Femur (tissue), 1 donor: ENCODE data around the gene EPHA8.

Experiments
- DNase-seq: peaks from one replicate; pipeline ENCODE4 v3.0.0-alpha.2; 2017

The EPHA8 gene

DNA sequence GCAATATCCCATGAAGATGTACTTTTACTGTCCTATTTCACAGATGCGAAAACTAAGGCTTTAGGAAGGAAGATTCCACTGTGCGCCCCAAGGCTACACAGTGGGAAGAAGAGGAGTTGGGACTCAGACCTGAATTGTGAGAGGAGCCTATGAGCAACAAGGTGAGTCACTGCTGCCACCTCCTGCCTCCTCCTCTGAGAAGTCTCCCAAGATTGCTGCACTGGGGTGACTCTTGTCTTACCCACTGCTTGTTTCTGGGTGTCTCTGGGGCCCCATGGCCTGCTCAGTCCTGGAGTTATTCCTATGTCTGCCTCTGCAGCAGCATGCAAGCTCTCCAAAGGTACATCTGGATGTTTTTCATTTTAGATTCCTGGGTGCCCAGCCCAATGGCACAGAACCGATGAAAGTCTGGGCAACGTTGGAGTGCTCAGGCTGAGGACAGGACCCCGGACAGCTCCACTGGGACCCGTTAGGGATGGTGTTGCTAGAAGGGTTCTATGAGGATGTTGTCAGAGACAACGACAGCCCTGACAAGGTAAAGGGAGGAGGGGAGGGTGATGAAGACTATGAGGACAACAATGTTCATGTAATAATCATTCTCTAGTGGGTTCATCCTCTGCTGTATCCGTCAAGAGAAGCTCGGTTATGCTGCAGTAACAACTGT is 62.1 kb downstream of the EPHA8 start:
- DNase-seq = no peak

DNA sequence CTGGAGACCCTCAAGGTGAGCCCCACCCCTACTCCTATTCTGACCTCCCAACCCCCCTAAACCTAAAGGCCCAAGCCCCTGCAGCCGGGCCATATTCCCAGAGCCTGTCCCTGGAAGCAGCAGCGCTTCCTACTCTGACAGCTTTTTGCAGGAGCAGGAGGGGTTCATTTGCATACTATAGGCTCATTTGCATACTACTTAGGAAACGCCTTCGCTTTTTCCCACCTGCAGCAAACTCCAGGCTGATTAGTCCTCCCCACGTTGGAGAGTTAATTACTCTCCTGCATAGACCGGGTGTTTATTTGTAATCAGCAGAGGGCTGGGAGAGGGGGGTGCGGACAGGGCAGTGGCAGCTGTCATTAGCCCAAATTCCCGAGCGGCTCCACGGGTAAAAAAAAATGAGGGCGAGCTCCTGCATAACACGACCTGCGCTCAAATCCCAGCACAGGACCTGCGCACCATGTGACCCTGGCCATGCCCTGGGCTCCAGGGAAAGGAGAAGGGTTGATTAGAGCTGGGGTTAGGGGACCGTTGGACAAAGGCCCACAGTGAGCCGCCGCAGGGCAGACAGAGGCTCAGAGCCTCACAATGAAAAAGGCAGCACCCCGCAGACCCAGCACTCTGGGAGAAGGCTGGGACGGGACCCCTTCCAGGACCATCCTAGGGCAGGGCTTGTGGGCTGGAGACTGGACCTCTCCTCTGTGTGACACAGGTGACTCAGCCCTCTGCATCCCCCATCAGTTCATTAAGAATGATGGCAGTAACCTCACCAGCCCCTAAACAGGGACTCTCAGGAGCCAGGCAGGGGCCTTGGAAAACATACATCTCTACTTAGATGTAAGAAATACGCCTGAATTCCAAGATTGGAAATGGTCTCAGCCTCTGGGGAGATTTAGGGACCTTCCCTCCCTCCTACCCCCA is 63.2 kb downstream of the EPHA8 start:
- no peak for DNase-seq

DNA sequence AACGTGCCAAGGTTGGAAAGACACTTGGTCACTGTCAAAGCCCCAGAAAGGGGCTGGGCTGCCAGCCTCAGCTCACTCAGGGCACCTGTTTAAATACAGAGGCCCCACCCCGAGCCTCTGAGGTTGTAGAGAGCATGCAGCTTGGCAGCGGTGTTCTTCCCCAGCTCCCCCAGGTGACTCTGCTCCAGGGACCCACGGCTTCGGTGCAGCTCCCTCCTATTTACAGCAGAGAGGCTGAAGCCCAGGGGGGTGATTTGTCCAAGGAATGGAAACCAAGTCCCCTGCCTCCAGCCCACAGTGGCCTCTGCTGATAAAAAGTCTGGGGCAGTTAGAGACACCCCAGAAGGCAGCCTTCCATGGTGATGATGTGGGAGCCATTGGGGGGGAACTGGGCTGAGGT is 64.0 kb downstream of the EPHA8 start:
- DNase-seq = no peak

DNA sequence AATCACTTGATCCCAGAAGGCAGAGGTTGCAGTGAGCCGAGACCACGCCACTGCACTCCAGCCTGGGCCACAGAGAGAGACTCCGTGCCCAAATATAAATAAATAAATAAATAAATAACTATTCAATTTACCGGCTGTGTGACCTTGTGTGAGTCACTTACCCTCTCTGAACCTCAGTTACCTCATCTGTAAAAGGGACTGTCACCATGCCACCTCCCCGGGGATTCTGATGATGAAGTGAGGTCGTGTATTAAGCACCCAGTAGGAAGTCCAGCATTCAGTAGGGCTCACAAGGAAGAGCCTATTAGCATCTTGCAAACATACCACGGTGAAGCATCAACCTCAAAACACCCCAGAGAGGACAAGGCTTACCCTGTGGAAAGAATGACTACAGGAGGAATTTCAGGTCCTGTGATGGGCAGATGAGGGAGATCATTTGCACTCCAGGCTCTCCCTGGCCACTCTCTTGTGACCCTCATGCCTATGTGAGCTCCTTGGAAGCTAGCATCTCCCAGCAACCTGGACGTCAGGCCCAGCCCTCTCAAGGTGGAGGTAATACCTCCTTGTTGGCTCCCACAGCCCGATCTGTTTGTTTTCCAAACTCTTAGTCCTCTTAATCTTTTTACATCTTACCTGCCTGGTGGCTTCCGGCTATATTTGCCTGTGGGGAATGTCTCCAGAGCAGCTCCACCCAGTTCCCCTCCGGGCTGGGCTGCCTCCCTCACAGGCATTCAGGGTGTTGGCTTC is 65.6 kb downstream of the EPHA8 start:
- no peak for DNase-seq

DNA sequence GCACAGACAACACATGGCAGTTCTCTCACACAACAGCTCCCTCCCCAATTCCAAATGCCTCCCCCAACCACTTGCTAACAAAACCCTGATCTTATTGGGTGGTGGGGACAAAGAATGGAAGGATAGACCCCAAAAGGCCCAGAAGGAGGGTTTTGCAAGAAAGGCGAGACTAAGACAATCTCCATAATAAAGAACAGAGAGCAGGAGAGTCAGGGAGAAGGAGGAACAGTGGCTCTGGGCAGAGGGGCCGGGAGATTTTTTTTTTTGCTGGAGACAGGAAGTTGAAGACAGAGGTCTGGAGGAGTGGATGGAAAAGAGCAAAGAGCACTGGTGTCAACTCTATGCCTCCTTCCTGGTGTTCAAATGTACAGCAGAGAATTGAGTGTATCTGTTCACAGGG is 66.6 kb downstream of the EPHA8 start:
- DNase-seq = no peak

DNA sequence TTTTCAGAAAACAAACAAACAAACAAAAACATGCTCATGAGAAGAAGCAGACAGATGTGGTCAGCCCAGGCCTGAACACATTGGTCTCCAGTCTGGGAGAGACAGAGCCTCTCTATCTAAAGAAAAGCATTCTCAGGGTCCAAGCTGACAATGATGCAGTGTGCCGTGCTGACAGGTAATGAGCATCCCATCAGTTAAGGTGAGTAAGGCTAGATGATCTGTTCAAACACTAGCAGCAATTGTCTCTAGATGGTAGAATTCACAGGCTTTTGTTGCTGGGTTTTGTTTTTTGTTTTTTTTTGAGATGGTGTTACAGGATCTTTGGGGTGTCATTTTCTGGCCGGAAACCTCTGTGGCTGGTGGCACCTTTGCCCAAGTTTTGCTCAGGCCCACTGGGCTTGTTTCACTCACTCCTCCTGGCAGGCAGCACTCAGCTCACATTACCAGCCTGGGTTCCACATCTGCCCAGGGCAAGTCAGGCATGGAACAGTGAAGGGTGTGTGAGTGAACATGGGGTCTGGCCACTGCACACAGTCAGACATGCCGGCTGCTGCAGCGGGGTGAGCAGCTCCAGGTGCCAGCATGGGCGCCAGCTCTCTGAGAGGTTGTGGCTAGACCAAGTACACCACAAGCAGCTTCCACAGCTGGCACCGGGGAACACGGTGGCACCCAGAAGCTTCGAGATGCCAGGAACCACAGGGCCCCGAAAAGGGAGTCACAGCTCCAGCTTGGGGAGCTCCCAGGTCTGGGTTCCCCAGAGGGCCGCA is 70.6 kb downstream of the EPHA8 start:
- no peak for DNase-seq

DNA sequence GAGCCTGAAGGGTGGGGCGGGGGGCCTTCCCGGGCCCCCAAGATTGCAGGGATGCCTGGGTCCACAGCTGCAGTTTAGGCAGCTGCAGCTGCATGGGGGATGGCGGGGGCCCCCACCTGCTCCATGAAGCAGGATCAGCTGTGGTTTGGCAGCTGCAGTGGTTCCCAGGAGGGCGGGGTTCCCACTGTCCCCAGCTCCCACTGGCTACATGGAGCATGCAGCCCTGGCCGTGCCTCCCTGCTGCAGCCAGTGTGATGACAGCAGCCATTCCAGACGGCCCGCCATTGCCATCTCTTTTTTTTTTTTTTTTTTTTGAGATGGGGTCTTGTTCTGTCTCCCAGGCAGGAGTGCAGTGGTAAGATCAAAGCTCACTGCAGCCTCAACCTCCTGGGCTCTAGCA is 72.1 kb downstream of the EPHA8 start:
- DNase-seq = no peak

DNA sequence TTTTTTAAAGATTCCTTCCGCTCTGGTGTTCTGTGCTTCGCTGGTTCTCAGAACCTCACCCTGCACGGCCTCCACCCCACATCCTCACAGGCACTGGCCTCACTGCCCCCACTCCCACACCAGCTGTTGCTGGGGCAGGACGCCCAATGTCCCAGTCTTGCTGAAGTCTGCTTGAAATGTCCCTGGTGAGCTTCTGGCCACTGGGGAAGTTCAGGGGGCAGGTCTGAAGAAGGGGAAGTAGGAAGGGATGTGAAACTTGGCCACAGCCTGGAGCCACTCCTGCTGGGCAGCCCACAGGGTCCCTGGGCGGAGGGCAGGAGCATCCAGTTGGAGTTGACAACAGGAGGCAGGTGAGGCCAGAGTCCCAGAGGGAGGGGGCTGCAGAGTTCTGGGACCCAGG is 73.1 kb downstream of the EPHA8 start, which contains the start of gene C1QA:
C1QA (plus strand) TSS at position 276 of the 400 bp plus-strand sequence. CDS start 989 bp downstream, outside the sequence.
- DNase-seq = peak; percentile 45

DNA sequence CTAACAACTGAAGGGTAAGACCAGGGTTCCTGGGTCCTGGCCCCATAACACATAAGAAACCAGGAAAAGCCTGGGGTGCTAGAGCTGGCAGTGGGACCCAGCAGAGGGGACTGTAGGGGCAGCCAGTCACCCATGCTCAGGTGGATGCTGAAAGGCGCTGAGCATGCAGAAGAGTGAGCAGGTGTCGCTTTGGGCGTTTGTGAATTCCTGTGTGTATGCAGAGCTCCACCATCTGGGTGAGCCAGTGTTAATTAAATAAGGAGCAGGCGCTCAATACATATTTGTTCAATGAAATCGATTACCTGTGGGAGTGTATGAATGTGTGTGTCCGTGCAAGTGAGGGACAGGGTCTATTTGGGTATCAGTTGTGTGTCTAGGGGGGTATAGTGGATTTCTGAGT is 73.6 kb downstream of the EPHA8 start:
- DNase-seq = no peak

DNA sequence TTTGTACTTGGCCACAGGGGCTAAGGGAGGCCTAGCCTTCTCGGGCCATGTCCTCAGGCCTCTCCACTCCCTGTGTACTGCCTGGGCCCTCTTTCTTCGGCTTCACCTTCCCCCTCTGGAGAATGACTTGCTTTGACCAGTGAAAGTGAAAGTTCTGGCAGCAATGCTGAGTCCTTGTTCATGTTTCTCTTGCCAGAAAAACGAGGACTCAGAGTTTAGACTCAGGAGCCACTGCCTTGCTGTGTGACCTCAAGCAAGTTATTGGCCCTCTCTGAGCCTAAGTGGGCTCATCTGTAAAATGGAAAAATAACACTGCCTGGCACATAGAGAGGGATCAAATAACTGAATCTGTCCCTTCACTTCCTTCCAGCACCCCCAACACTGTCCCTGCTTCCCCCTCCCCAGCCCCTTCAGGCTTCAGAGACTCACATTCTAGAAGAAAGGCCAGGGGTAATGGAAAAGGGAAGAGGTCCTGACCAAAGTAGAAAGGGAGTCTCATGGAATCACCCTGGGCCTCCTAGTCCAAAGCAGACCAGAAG is 74.7 kb downstream of the EPHA8 start:
- no peak for DNase-seq

DNA sequence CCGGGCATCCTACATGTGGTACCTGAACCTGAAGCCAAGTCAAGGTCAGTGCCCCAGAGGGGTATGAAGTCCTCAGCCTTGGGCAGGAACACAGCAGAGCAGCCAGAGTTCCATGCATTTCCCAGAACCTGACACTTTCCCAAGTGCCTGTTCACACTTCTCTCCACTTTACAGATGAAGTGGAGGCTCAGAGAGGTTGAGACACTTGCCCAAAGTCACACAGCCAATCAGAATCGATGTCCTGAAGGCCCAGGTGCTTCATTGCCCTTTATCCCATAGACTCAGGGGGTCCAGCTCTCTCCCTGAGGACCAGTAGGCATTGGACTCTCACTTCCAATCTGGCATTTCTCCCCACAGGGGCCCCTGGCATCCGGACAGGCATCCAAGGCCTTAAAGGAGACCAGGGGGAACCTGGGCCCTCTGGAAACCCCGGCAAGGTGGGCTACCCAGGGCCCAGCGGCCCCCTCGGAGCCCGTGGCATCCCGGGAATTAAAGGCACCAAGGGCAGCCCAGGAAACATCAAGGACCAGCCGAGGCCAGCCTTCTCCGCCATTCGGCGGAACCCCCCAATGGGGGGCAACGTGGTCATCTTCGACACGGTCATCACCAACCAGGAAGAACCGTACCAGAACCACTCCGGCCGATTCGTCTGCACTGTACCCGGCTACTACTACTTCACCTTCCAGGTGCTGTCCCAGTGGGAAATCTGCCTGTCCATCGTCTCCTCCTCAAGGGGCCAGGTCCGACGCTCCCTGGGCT is 75.4 kb downstream of the EPHA8 start:
- no peak for DNase-seq

DNA sequence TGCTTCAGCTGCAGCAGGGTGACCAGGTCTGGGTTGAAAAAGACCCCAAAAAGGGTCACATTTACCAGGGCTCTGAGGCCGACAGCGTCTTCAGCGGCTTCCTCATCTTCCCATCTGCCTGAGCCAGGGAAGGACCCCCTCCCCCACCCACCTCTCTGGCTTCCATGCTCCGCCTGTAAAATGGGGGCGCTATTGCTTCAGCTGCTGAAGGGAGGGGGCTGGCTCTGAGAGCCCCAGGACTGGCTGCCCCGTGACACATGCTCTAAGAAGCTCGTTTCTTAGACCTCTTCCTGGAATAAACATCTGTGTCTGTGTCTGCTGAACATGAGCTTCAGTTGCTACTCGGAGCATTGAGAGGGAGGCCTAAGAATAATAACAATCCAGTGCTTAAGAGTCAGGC is 76.0 kb downstream of the EPHA8 start:
- no peak for DNase-seq

DNA sequence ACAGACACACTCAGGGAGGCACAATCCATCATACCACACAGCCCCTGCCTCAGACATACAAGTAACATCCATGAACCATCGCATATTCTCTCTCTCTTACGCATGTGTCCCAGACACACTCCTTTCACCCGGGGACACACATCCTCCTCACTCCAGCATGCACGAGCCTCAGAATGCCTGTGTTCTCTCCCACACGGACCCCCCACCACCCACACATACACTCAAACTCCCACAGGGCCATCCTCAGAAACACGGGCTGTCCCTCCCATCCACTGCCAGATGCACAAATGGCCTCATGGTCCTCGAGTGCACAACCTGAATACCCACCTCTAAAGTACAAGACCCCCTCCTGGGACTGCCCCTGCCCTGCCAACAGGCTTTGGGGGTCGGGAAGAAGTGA is 78.0 kb downstream of the EPHA8 start:
- no peak for DNase-seq

DNA sequence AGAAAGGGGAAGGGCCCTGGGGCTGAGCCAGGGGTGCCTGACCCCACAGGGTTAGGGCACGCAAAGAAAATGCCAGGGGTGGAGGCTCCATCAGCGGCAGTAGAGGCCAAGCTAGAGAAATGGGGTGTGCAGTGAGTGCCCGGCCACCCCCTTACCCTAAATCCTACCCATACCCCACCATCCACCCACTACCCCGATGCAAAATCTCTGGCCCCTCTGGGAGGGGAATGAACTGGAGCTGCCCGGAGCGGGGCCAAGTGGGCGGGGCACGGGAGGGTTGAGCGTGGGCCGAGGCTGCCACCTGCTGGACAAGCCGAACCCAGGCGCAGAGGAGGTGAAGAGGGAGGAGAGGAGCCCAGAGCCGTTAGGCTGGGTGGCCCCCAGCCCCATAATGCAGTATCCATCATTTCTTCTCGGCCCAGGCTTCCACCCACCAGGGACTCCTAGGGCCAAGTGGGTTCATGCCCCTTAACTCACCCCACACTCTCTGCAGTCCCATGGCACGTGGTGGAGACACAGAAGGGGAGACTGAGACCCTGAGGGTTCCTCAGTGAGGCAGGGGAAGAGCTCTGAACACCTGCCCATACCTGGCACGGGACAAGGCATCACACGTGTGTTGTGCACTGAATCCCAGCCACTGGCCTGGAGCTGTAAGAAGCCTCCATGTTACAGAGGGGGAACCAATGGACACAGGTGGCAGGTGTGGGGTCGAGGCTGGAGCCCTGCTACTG is 78.8 kb downstream of the EPHA8 start:
- peak; percentile 89 for DNase-seq

DNA sequence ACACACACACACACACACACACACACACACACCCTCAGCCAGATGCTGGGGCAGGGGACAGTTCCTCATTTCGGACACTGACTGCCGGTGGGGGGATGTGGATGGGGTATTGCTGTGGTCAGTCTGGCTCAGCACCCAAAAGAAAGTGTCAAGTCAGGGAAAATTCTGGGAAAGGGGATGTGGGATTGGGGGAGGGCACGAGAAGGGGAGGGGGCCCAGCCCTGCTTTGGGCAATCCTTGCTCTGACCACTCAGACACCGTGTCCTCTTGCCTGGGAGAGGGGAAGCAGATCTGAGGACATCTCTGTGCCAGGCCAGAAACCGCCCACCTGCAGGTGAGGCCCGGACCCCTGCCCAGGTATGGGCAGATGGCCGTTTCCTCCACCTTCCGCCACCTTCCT is 80.1 kb downstream of the EPHA8 start, which contains the start of gene C1QC:
C1QC (plus strand) TSS at position 253 of the 400 bp plus-strand sequence. CDS start 391 bp downstream, outside the sequence.
- no peak for DNase-seq

DNA sequence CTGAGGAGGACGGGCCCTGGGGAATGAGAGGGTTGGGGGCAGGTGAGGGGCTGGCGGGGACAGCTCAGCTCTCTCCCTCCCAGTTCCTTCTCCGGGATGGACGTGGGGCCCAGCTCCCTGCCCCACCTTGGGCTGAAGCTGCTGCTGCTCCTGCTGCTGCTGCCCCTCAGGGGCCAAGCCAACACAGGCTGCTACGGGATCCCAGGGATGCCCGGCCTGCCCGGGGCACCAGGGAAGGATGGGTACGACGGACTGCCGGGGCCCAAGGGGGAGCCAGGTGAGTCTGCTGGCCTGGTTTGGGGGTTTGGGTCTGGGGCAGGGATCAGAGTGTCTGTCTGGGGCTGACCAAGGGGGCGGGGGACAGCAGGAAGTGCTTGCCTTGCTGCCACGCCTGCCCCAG is 80.6 kb downstream of the EPHA8 start:
- no peak for DNase-seq

DNA sequence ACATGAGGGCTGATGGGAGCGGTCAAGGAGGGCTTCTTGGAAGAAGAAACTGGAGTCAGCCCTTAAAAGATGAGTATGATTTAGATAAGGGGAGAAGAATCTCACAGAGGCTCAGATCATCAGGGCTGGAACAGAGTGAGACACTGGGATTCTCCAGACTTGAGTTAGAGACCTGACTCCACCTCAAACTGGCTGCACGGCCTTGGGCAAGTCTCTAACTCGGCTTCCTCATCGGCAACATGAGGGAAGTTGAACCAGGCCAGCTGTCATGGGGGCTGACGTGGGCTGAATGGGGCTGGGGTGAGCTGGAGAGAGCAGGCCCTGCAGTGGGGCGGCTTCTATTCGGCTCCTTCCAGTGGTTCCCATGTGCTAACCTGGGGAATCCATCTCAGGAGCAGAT is 82.6 kb downstream of the EPHA8 start:
- no peak for DNase-seq

DNA sequence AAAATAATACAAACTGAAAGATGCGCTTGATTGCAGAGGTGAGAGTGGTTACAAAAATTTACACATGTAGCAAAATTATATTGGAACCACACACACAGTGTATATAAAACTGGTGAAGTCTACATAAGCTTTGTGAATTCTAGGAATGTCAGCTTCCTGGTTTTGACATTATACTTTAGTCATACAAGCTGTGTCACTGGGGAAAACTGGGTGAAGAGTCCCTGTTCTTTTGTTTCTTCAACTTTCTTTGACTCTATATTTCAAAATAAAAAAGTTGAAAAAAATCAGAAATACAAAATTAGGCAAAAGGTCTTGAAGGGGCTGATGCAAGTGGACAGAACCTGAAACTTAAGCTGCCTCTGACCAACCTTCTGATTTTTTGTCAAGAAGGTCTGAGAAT is 83.1 kb downstream of the EPHA8 start:
- DNase-seq = no peak

DNA sequence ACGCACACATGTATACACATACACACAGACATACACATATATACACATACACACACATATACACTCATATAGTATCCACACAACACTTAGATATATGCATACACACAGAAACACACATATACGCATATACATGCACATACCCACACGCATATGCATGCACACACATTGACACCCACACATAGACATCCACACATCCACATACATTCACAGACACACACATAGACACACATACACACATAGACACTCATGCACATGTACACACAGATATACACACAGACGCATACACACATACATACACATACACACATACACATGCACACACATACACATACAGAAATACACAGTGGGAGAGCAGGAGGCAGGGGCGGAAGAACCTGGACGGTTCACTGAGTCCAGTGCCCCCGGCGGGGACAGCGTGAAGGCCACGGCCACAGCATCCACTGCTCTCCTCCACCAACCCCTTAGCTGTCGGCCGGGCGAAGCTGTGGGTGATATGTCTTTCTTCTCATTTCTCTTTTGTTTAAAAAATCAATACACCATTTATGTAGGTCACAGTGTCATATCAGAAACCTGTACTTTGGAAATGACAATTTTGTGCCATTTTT is 86.9 kb downstream of the EPHA8 start:
- no peak for DNase-seq
